IMR-90 (cell line): Measurements from ENCODE around the gene POMT2.

ENCODE experiments used
- CHD1 ChIP-seq: IDR thresholded peaks from 2 replicates; pipeline ENCODE4 v1.6.1; 2012; ENCODE audit warnings: low read depth, low read length, improper control_type of control experiment
- MXI1 ChIP-seq: IDR thresholded peaks from 2 replicates; pipeline ENCODE4 v1.6.1; 2012; ENCODE audit warnings: low read depth, mild to moderate bottlenecking, low read length, moderate library complexity, borderline replicate concordance
- POLR2A ChIP-seq: IDR thresholded peaks from 2 replicates; pipeline ENCODE4 v1.6.1; 2012; ENCODE audit warnings: mild to moderate bottlenecking, low read depth, low read length
- RCOR1 ChIP-seq: IDR thresholded peaks from 2 replicates; pipeline ENCODE4 v1.6.1; 2012; ENCODE audit warnings: mild to moderate bottlenecking, low read length, improper control_type of control experiment; ENCODE audit not compliant: insufficient replicate concordance
- TF ChIP-seq, protein P1 (sequence below): conservative IDR thresholded peaks from 2 replicates; pipeline ENCODE4 v1.5.1; 2012; ENCODE audit warnings: mild to moderate bottlenecking, low read depth, low read length, improper control_type of control experiment

DNA sequence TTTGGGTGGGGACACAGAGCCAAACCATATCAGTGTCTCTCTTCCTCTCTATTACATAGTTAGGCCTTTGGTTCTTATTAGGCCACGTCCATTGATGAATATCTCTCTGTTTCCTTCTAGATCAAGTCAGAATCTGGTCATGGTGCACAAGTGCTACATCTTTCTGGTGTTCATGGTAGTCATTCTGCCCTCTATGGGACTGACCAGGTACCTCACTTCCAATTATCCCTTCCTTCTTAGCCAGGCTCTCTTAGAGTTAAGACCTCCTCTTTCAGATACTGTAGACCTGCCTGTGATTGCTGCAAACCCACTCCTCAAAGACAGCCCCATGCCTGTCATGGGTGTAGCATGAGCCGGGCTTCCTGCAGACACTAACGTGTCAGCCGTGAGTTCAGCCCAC is 74.9 kb downstream of the POMT2 start:
- no peak for TF ChIP-seq POLR2A
- TF ChIP-seq, protein P1, sequence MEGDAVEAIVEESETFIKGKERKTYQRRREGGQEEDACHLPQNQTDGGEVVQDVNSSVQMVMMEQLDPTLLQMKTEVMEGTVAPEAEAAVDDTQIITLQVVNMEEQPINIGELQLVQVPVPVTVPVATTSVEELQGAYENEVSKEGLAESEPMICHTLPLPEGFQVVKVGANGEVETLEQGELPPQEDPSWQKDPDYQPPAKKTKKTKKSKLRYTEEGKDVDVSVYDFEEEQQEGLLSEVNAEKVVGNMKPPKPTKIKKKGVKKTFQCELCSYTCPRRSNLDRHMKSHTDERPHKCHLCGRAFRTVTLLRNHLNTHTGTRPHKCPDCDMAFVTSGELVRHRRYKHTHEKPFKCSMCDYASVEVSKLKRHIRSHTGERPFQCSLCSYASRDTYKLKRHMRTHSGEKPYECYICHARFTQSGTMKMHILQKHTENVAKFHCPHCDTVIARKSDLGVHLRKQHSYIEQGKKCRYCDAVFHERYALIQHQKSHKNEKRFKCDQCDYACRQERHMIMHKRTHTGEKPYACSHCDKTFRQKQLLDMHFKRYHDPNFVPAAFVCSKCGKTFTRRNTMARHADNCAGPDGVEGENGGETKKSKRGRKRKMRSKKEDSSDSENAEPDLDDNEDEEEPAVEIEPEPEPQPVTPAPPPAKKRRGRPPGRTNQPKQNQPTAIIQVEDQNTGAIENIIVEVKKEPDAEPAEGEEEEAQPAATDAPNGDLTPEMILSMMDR = no peak
- no peak for TF ChIP-seq MXI1
- TF ChIP-seq CHD1 = no peak
- TF ChIP-seq RCOR1 = no peak
